HepG2 (cell line): ENCODE results near the gene S100A4. TPM values are rescaled to one million over a fixed set of nuclear protein-coding genes. Genes with fewer than 3 reads are reported as not detected.

Source experiments
- BORCS8-MEF2B ChIP-seq: sonication (generic); formaldehyde crosslinking; IDR thresholded peaks from 2 replicates; pipeline ENCODE4 v1.8.0; 2022; ENCODE audit warnings: mild to moderate bottlenecking, missing genetic modification reagents
- ETV5 ChIP-seq: IDR thresholded peaks from 2 replicates; pipeline ENCODE4 v1.6.1; 2018; ENCODE audit warnings: missing biosample characterization, missing genetic modification reagents, inconsistent platforms, borderline replicate concordance
- NBN ChIP-seq: fragments of 450-650 bp; conservative IDR thresholded peaks from 2 replicates; pipeline ENCODE4 v1.6.1; 2017
- NPAS2 ChIP-seq: sonication (generic); formaldehyde crosslinking; IDR thresholded peaks from 2 replicates; pipeline ENCODE4 v1.8.0; 2022; ENCODE audit warnings: mild to moderate bottlenecking, missing genetic modification reagents, borderline replicate concordance
- POLR2AphosphoS5 ChIP-seq: IDR thresholded peaks from 2 replicates; pipeline ENCODE4 v1.6.1; 2012; ENCODE audit warnings: low read depth, low read length
- REST ChIP-seq, 2 experiments: IDR thresholded peaks; 2 replicates each; pipeline ENCODE4 v1.6.1; 2011 to 2012; ENCODE audit warnings: low read length in 2 of 2, borderline replicate concordance in 1 of 2, low read depth in 1 of 2, mild to moderate bottlenecking in 1 of 2, moderate library complexity in 1 of 2
- SATB2 ChIP-seq: sonication (generic); formaldehyde crosslinking; IDR thresholded peaks from 2 replicates; pipeline ENCODE4 v1.5.0; 2020; ENCODE audit warnings: missing genetic modification reagents
- TEAD2 ChIP-seq: sonication (generic); formaldehyde crosslinking; IDR thresholded peaks from 2 replicates; pipeline ENCODE4 v1.9.0; 2021; ENCODE audit warnings: missing genetic modification reagents
- TGIF2 ChIP-seq: IDR thresholded peaks from 2 replicates; pipeline ENCODE4 v1.6.1; 2016; ENCODE audit warnings: control low read depth, missing compliant biosample characterization
- ZFP1 ChIP-seq: IDR thresholded peaks from 2 replicates; pipeline ENCODE4 v1.6.1; 2016
- ZGPAT ChIP-seq: IDR thresholded peaks from 2 replicates; pipeline ENCODE4 v1.6.1; 2016; ENCODE audit warnings: mild to moderate bottlenecking
- ZNF205 ChIP-seq: IDR thresholded peaks from 2 replicates; pipeline ENCODE4 v1.6.1; 2018; ENCODE audit warnings: missing biosample characterization, missing genetic modification reagents
- ZNF224 ChIP-seq: sonication (generic); formaldehyde crosslinking; IDR thresholded peaks from 2 replicates; pipeline ENCODE4 v1.5.0; 2020; ENCODE audit warnings: mild to moderate bottlenecking, missing genetic modification reagents
- ZNF251 ChIP-seq: sonication (generic); formaldehyde crosslinking; IDR thresholded peaks from 2 replicates; pipeline ENCODE4 v1.9.0; 2021; ENCODE audit warnings: mild to moderate bottlenecking, missing genetic modification reagents
- ZNF292 ChIP-seq: sonication (generic); formaldehyde crosslinking; IDR thresholded peaks from 2 replicates; pipeline ENCODE4 v1.8.1; 2022; ENCODE audit warnings: mild to moderate bottlenecking, low read depth, missing genetic modification reagents, borderline replicate concordance
- ZNF563 ChIP-seq: sonication (generic); formaldehyde crosslinking; IDR thresholded peaks from 2 replicates; pipeline ENCODE4 v1.8.0; 2022; ENCODE audit warnings: mild to moderate bottlenecking, moderate library complexity, missing genetic modification reagents
- ZNF589 ChIP-seq: sonication (generic); formaldehyde crosslinking; conservative IDR thresholded peaks from 2 replicates; pipeline ENCODE4 v1.8.0; 2022; ENCODE audit warnings: mild to moderate bottlenecking, moderate library complexity, missing genetic modification reagents
- ZNF644 ChIP-seq: IDR thresholded peaks from 2 replicates; pipeline ENCODE4 v1.6.1; 2016; ENCODE audit warnings: low read depth
- ZNF766 ChIP-seq: sonication (generic); formaldehyde crosslinking; IDR thresholded peaks from 2 replicates; pipeline ENCODE4 v1.5.0; 2020; ENCODE audit warnings: missing genetic modification reagents, borderline replicate concordance
- ZNF792 ChIP-seq: IDR thresholded peaks from 2 replicates; pipeline ENCODE4 v1.6.1; 2016
- ZSCAN12 ChIP-seq: sonication (generic); formaldehyde crosslinking; IDR thresholded peaks from 2 replicates; pipeline ENCODE4 v1.9.0; 2021; ENCODE audit warnings: mild to moderate bottlenecking, missing genetic modification reagents
- ZSCAN31 ChIP-seq: sonication (generic); formaldehyde crosslinking; IDR thresholded peaks from 2 replicates; pipeline ENCODE4 v1.5.0; 2020; ENCODE audit warnings: low read depth, mild to moderate bottlenecking, missing genetic modification reagents
- polyA plus RNA-seq, 8 experiments: library from polyadenylated mRNA; depleted of rRNA in 3 of 8; stranded (reverse) in 7 of 8; unstranded in 1 of 8; fragments of >200 nt; fragmentation: Illumina TruSeq in 4 of 8; extraction: Trizol in 4 of 8; gene quantifications; 2 replicates each; pipeline versions ENCODE4 v1.2.1 to v1.2.3, GENCODE V29; 2011 to 2016; ENCODE audit warnings: low read depth in 4 of 8, missing spikeins in 1 of 8, mixed read lengths in 1 of 8; ENCODE audit not compliant: insufficient read depth in 1 of 8
- total RNA-seq, 5 experiments: library from RNA; depleted of rRNA; stranded (reverse); fragments of >200 nt; fragmentation: Illumina TruSeq; extraction: Trizol; gene quantifications; 2 replicates each; pipeline ENCODE4 v1.2.3, GENCODE V29; 2016; ENCODE audit warnings: low read depth in 1 of 5
- TF ChIP-seq, protein P1 (sequence below): sonication (generic); formaldehyde crosslinking; IDR thresholded peaks from 2 replicates; pipeline ENCODE4 v1.8.0; 2022; ENCODE audit warnings: missing genetic modification reagents, mild to moderate bottlenecking, moderate library complexity, borderline replicate concordance

S100A4 gene
- total and polyA plus RNA-seq, 2 of the 13 experiments (the other 11 are each of a cell fraction or from before 2014, with no cell fraction given), result 12.9 to 20.2 TPM

- no peak for TF ChIP-seq NPAS2 (CRISPR knock-in tag)
- TF ChIP-seq ZGPAT (CRISPR knock-in tag), result peak; percentile 59
- TF ChIP-seq ZNF563 (CRISPR knock-in tag), result no peak
- TF ChIP-seq ZNF644 (CRISPR knock-in tag), result no peak
- TF ChIP-seq ZNF766 (CRISPR knock-in tag), result no peak
- TF ChIP-seq ZNF292 (CRISPR knock-in tag), result 0 out of 2 replicates have a peak, but pooled peaks have one; percentile 28
- TF ChIP-seq TEAD2, result no peak
- TF ChIP-seq ETV5 (CRISPR knock-in tag), result peak; percentile 15; the same call in 1 of the 2 replicates
- no peak for TF ChIP-seq ZNF589 (CRISPR knock-in tag)
- peak; percentile 84; the same call in 1 of the 2 replicates for TF ChIP-seq BORCS8-MEF2B
- no peak; a peak in 1 of 4 replicates for TF ChIP-seq REST (IDR thresholded peaks at IDR 0.05; ENCODE audit: borderline replicate concordance in 1 of 2, low read depth in 1 of 2, low read length in 2 of 2)
- no peak for TF ChIP-seq NBN
- TF ChIP-seq ZNF792 (CRISPR knock-in tag), result peak; percentile 82
- TF ChIP-seq POLR2AphosphoS5, result peak; percentile 72
- TF ChIP-seq ZFP1 (CRISPR knock-in tag), result no peak
- peak; percentile 56; the same call in 1 of the 2 replicates for TF ChIP-seq ZNF205 (CRISPR knock-in tag)
- TF ChIP-seq ZSCAN31 (CRISPR knock-in tag), result peak; percentile 92; the same call in 1 of the 2 replicates
- TF ChIP-seq ZNF224, result no peak
- TF ChIP-seq ZSCAN12 (CRISPR knock-in tag), result no peak
- TF ChIP-seq, protein P1, sequence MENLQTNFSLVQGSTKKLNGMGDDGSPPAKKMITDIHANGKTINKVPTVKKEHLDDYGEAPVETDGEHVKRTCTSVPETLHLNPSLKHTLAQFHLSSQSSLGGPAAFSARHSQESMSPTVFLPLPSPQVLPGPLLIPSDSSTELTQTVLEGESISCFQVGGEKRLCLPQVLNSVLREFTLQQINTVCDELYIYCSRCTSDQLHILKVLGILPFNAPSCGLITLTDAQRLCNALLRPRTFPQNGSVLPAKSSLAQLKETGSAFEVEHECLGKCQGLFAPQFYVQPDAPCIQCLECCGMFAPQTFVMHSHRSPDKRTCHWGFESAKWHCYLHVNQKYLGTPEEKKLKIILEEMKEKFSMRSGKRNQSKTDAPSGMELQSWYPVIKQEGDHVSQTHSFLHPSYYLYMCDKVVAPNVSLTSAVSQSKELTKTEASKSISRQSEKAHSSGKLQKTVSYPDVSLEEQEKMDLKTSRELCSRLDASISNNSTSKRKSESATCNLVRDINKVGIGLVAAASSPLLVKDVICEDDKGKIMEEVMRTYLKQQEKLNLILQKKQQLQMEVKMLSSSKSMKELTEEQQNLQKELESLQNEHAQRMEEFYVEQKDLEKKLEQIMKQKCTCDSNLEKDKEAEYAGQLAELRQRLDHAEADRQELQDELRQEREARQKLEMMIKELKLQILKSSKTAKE (CRISPR knock-in tag), result no peak
- no peak for TF ChIP-seq ZNF251 (CRISPR knock-in tag)
- TF ChIP-seq TGIF2, result 0 out of 2 replicates have a peak, but pooled peaks have one; percentile 48
- no peak for TF ChIP-seq SATB2 (CRISPR knock-in tag)
These were observed at the start of gene S100A4 (continued) for GRCh38 chr1:153545067-153546055.
